Measurements from ENCODE around the gene PRICKLE2. TPM values are rescaled to one million over a fixed set of nuclear protein-coding genes. Genes with fewer than 3 reads are reported as not detected.

PRICKLE2 gene
- total RNA-seq, 2 experiments from 2014 or later: not detected

DNA sequence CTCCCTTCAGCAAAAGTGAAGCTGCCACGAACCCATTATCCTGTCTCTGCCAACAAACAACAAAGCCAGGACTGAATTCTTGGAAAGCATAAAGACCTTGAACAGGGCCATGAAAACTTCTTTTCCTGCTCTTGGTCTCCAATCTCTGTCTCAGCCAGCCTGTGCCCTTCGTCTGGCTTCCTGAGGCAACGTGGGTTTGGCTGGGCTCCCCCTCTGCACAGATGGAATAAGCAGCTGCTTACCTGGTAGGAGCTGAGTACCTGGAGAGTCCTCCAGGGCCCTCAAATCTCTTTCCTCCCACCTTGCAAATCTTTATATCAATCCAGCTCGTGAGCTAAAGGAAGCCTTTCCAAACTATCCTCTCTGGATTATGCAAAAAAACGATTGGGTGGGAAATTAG lies 104.4 kb downstream of the PRICKLE2 start:
- DNase-seq (no peak), ATAC-seq (no peak)
- H3K4me3 Mint-ChIP-seq: no peak overlapping the region
- ChIA-PET CTCF (interaction anchor here (2.0 kb wide), 1 partner anchor 15 kb away, joined by 5 read pairs; no protein-coding TSS in a partner anchor), POLR2A (no interaction called here)
- H3K4me1 Mint-ChIP-seq (ENCODE audit: low read depth): no peaks in the 10 kb centered on the region
- intact Hi-C loops (cut with micrococcal nuclease): no loop called here
- peaks cover 11% of the 10 kb centered on the region for H3K27me3 Mint-ChIP-seq
- no peaks in the 10 kb centered on the region for H3K36me3 Mint-ChIP-seq (ENCODE audit: low read depth)
- no peak overlapping the region for H3K27ac Mint-ChIP-seq
- no peaks in the 10 kb centered on the region for H3K9me3 Mint-ChIP-seq
- TF ChIP-seq, protein P1, sequence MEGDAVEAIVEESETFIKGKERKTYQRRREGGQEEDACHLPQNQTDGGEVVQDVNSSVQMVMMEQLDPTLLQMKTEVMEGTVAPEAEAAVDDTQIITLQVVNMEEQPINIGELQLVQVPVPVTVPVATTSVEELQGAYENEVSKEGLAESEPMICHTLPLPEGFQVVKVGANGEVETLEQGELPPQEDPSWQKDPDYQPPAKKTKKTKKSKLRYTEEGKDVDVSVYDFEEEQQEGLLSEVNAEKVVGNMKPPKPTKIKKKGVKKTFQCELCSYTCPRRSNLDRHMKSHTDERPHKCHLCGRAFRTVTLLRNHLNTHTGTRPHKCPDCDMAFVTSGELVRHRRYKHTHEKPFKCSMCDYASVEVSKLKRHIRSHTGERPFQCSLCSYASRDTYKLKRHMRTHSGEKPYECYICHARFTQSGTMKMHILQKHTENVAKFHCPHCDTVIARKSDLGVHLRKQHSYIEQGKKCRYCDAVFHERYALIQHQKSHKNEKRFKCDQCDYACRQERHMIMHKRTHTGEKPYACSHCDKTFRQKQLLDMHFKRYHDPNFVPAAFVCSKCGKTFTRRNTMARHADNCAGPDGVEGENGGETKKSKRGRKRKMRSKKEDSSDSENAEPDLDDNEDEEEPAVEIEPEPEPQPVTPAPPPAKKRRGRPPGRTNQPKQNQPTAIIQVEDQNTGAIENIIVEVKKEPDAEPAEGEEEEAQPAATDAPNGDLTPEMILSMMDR (IDR thresholded peaks at IDR 0.05): no peak

DNA sequence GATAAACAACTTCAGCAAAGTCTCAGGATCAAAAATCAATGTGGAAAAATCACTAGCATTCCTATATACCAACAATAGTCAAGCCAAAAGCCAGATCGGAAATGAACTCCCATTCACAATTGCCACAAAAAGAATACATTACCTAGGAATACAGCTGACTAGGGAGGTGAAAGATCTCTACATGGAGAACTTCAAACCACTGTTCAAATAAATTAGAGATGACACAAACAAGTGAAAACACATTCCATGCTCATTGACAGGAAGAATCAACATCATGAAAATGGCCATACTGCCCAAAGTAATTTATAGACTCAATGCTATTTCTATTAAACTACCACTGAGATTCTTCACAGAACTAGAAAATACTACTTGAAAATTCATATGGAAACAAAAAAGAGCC lies 107.8 kb downstream of the PRICKLE2 start:
- Mint-ChIP-seq H3K27ac (no peak overlapping the region), H3K36me3 (ENCODE audit: low read depth) (no peaks in the 10 kb centered on the region), H3K4me3 (no peak overlapping the region), H3K4me1 (ENCODE audit: low read depth) (no peaks in the 10 kb centered on the region), H3K9me3 (peaks cover 2% of the 10 kb centered on the region), H3K27me3 (peaks cover 11% of the 10 kb centered on the region)
- DNase-seq (no peak), ATAC-seq (no peak)
- TF ChIP-seq, protein P1 (IDR thresholded peaks at IDR 0.05): no peak
- ChIA-PET POLR2A (no interaction called here), CTCF (no interaction called here)
- intact Hi-C loops (cut with micrococcal nuclease): no loop called here

DNA sequence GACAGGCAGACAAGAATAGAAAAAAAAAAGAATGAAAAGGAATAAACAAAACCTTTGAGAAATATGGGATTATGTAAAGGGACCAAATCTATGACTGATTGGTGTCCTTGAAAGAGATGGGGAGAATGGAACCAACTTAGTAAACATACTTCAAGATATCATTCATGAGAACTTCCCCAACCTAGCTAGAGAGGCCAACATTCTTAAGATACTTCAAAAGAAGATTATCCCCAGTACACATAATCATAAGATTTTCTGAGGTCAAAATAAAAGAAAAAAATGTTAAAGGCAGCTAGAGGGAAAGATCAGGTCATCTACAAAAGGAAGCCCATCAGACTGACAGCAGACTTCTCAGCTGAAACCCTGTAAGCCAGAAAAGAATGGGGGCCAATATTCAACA lies 110.6 kb downstream of the PRICKLE2 start:
- ChIA-PET POLR2A (no interaction called here), CTCF (interaction anchor here (1.4 kb wide), 1 partner anchor 84 kb away, joined by 3 read pairs; no protein-coding TSS in a partner anchor)
- H3K27ac Mint-ChIP-seq: no peak overlapping the region
- peaks cover 22% of the 10 kb centered on the region for H3K27me3 Mint-ChIP-seq
- DNase-seq (no peak), ATAC-seq (no peak)
- no peaks in the 10 kb centered on the region for H3K36me3 Mint-ChIP-seq (ENCODE audit: low read depth)
- H3K9me3 Mint-ChIP-seq: peaks cover 2% of the 10 kb centered on the region
- H3K4me1 Mint-ChIP-seq (ENCODE audit: low read depth): no peaks in the 10 kb centered on the region
- TF ChIP-seq, protein P1 (IDR thresholded peaks at IDR 0.05): no peak
- intact Hi-C loops (cut with micrococcal nuclease): no loop called here
- H3K4me3 Mint-ChIP-seq: no peak overlapping the region

DNA sequence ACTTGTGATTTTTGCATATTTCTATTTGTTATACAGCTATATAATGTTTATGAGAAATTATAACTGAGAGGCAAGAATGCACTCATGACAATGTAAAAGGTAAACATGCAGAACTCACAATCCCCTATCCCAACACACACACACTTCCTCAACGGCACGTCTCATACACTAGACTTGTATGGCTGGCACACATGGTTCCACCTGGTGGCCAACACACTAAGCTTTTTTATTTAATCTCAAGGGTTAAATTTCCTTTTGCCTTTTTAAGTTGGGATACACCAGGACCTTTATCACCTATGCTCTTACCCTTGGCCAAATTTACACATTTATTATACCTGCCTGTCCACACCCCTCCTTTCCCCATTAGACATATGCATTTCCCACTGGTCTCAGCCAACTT lies 113.4 kb downstream of the PRICKLE2 start:
- no peak overlapping the region for H3K27ac Mint-ChIP-seq
- TF ChIP-seq, protein P1 (IDR thresholded peaks at IDR 0.05): no peak
- intact Hi-C loops (cut with micrococcal nuclease): no loop called here
- ATAC-seq: no peak
- CTCF ChIA-PET: no interaction called here
- H3K9me3 Mint-ChIP-seq: peaks cover 2% of the 10 kb centered on the region
- no peaks in the 10 kb centered on the region for H3K36me3 Mint-ChIP-seq (ENCODE audit: low read depth)
- DNase-seq: no peak
- peaks cover 17% of the 10 kb centered on the region for H3K27me3 Mint-ChIP-seq
- no peak overlapping the region for H3K4me3 Mint-ChIP-seq
- H3K4me1 Mint-ChIP-seq (ENCODE audit: low read depth): no peaks in the 10 kb centered on the region
- POLR2A ChIA-PET: no interaction called here

DNA sequence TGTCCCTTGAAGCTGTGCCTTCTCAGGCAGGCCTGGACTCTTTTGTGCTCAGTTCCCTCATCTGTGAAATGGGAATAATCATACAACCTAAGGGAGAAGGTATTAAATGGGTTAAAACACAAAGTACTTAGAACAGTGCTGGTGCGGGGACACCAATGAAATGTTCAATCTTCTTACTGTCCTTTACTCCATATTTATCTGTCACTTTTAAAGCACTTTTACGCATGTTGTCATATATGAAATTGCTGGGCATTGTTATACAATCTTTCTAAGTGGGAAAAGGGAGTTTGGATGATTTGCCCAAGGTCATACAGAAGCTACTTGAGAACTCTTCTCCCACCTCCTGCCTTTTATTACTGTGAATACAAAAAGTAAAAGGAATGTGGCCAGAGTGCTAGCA lies 114.2 kb downstream of the PRICKLE2 start:
- Mint-ChIP-seq H3K9me3 (peaks cover 2% of the 10 kb centered on the region), H3K27ac (no peak overlapping the region), H3K4me3 (no peak overlapping the region), H3K4me1 (ENCODE audit: low read depth) (no peaks in the 10 kb centered on the region), H3K27me3 (peaks cover 17% of the 10 kb centered on the region), H3K36me3 (ENCODE audit: low read depth) (no peaks in the 10 kb centered on the region)
- intact Hi-C loops (cut with micrococcal nuclease): no loop called here
- TF ChIP-seq, protein P1 (IDR thresholded peaks at IDR 0.05): no peak
- ATAC-seq (no peak), DNase-seq (no peak)
- ChIA-PET POLR2A (no interaction called here), CTCF (no interaction called here)
